ENCODE results near the gene METTL13. TPM values are rescaled to one million over a fixed set of nuclear protein-coding genes. Genes with fewer than 3 reads are reported as not detected.
A peak's percentile ranks its signal among the peaks of the same experiment; 100 is the strongest.
"Not testable (repeated sequence)": the region's sequence is repeated elsewhere in the genome, so short reads cannot be mapped to it uniquely, and the experiment has no call there.

METTL13 gene
- total and polyA plus RNA-seq, 4 experiments from 2014 or later: 27.7 to 36.7 (median 34.1) TPM

- peak overlapping the region in 4 of 7 donors; percentile 26 to 87 (median 39) for H3K27ac Mint-ChIP-seq
- intact Hi-C loops (cut with micrococcal nuclease): loop anchor here (1.0 kb wide), 1 partner anchor 12 kb away; the partner anchor contains the start of gene METTL13
- peaks cover 3 to 18% (median 15%) of the 10 kb centered on the region in 4 donors for H3K4me1 Mint-ChIP-seq
- DNase-seq: no peak
- no peak overlapping the region for H3K4me3 ChIP-seq (ENCODE audit: low read length in 2 of 2)
- H3K36me3 ChIP-seq (ENCODE audit: insufficient read depth, low read length): peaks cover 68% of the 10 kb centered on the region
- H3K27me3 Mint-ChIP-seq: no peaks in the 10 kb centered on the region
- H3K27ac ChIP-seq (ENCODE audit: low read depth, low read length): no peak overlapping the region
- no peaks in the 10 kb centered on the region for H3K9me3 Mint-ChIP-seq
- ChIA-PET CTCF (ENCODE audit: partially characterized antibody) (no interaction called here), POLR2A (ENCODE audit: partially characterized antibody) (interaction anchor here (0.7 kb wide), 1 partner anchor 51 kb away, joined by 3 read pairs; no protein-coding TSS in a partner anchor)
- no peak overlapping the region for H3K4me3 Mint-ChIP-seq
- peaks cover 73 to 92% of the 10 kb centered on the region in 2 donors for H3K36me3 Mint-ChIP-seq
- no peaks in the 10 kb centered on the region for H3K4me1 ChIP-seq (ENCODE audit: insufficient read depth, low read length)
- H3K27me3 ChIP-seq (ENCODE audit: insufficient read depth, low read length): no peaks in the 10 kb centered on the region
- no peaks in the 10 kb centered on the region for H3K9me3 ChIP-seq (ENCODE audit: control insufficient read depth in 1 of 2, low read length in 2 of 2)
Observed at GRCh38 chr1:171793636-171794035, 12.2 kb downstream of the METTL13 start.

DNA sequence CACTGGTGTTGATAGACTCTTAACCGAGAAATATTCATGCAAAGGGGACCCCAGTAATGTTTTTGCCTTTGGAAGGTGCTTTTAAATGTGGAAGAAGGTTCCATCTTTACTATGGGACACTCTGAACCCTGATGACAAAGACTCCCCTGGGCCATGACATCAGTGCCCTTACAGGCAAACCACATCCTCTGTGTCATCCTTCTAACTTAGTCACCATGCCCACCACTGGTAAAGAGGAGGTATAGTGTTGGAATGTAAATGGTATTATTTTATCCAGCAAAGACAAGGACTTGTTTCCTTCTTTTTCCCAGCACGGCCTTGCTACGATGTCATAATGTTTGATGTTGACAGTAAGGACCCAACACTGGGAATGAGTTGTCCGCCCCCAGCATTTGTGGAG lies 12.6 kb downstream of the METTL13 start:
- no peaks in the 10 kb centered on the region for H3K9me3 Mint-ChIP-seq
- no peak overlapping the region for H3K4me3 ChIP-seq (ENCODE audit: low read length in 2 of 2)
- peak in 2 of 5 donors; percentile 14 to 51 for DNase-seq
- ChIA-PET CTCF (ENCODE audit: partially characterized antibody) (no interaction called here), POLR2A (ENCODE audit: partially characterized antibody) (interaction anchor here (0.6 kb wide), 1 partner anchor 656 kb away, joined by 4 read pairs; no protein-coding TSS in a partner anchor)
- H3K27ac ChIP-seq (ENCODE audit: low read depth, low read length): no peak overlapping the region
- no peaks in the 10 kb centered on the region for H3K27me3 Mint-ChIP-seq
- no peaks in the 10 kb centered on the region for H3K9me3 ChIP-seq (ENCODE audit: control insufficient read depth in 1 of 2, low read length in 2 of 2)
- no peak overlapping the region for H3K4me3 Mint-ChIP-seq
- no peaks in the 10 kb centered on the region for H3K27me3 ChIP-seq (ENCODE audit: insufficient read depth, low read length)
- H3K4me1 Mint-ChIP-seq: peaks cover 3 to 16% (median 14%) of the 10 kb centered on the region in 4 donors
- peaks cover 70 to 91% of the 10 kb centered on the region in 2 donors for H3K36me3 Mint-ChIP-seq
- no peaks in the 10 kb centered on the region for H3K4me1 ChIP-seq (ENCODE audit: insufficient read depth, low read length)
- intact Hi-C loops (cut with micrococcal nuclease): loop anchor here (1.0 kb wide), 1 partner anchor 13 kb away; the partner anchor contains the start of gene METTL13
- H3K36me3 ChIP-seq (ENCODE audit: insufficient read depth, low read length): peaks cover 64% of the 10 kb centered on the region
- peak overlapping the region in 6 of 7 donors; percentile 10 to 87 (median 39) for H3K27ac Mint-ChIP-seq

- Histone ChIP-seq H3K27me3 (ENCODE audit: insufficient read depth, low read length) (no peaks in the 10 kb centered on the region), H3K9me3 (ENCODE audit: control insufficient read depth in 1 of 2, low read length in 2 of 2) (no peaks in the 10 kb centered on the region), H3K36me3 (ENCODE audit: insufficient read depth, low read length) (peaks cover 46% of the 10 kb centered on the region), H3K4me1 (ENCODE audit: insufficient read depth, low read length) (no peaks in the 10 kb centered on the region), H3K27ac (ENCODE audit: low read depth, low read length) (no peak overlapping the region), H3K4me3 (ENCODE audit: low read length in 2 of 2) (no peak overlapping the region)
- intact Hi-C loops (cut with micrococcal nuclease): no loop called here
- H3K9me3 Mint-ChIP-seq: no peaks in the 10 kb centered on the region
- H3K4me1 Mint-ChIP-seq: peaks cover 1 to 12% (median 9%) of the 10 kb centered on the region in 4 donors
- no peaks in the 10 kb centered on the region for H3K27me3 Mint-ChIP-seq
- CTCF ChIA-PET (ENCODE audit: partially characterized antibody): interaction anchor here (1.6 kb wide), 1 partner anchor 189 kb away, joined by 4 read pairs; no protein-coding TSS in a partner anchor
- H3K36me3 Mint-ChIP-seq: peaks cover 55 to 71% of the 10 kb centered on the region in 2 donors
- H3K4me3 Mint-ChIP-seq: no peak overlapping the region
- POLR2A ChIA-PET (ENCODE audit: partially characterized antibody): no interaction called here
- no peak for DNase-seq
- H3K27ac Mint-ChIP-seq: peak overlapping the region in 2 of 7 donors; percentile 6 to 9
Observed at GRCh38 chr1:171796592-171796991, 15.1 kb downstream of the METTL13 start.

DNA sequence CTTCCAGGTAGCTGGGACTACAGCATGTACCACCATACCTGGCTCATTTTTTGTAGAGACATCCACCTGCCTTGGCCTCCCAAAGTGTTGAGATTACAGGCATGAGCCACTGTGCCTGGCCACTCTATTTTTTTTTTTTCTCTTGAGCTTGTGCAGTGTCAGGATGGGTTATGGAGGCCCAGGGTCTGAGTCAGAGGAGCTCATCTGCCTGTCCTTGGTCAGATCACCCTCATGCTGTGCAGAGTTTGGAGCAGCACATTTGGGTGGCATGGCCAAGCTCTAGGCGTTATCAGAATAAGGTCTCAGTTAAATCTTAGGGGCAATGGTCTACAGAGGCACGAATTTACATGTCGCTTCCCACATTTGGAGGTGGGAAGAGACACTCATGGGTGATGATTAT lies 16.9 kb downstream of the METTL13 start:
- H3K4me3 ChIP-seq (ENCODE audit: low read length in 2 of 2): no peak overlapping the region
- peaks cover 29% of the 10 kb centered on the region for H3K36me3 ChIP-seq (ENCODE audit: insufficient read depth, low read length)
- CTCF ChIA-PET (ENCODE audit: partially characterized antibody): interaction anchor here (0.7 to 8.3 kb wide), 4 partner anchors 82 to 601 kb away, joined by 3 to 162 read pairs (median 19); no protein-coding TSS in a partner anchor
- peaks cover 1 to 12% (median 9%) of the 10 kb centered on the region in 4 donors for H3K4me1 Mint-ChIP-seq
- no peak overlapping the region for H3K4me3 Mint-ChIP-seq
- peak overlapping the region in 2 of 7 donors; percentile 25 to 29 for H3K27ac Mint-ChIP-seq
- intact Hi-C loops (cut with micrococcal nuclease): no loop called here
- H3K9me3 Mint-ChIP-seq: no peaks in the 10 kb centered on the region
- DNase-seq: no peak
- no peaks in the 10 kb centered on the region for H3K4me1 ChIP-seq (ENCODE audit: insufficient read depth, low read length)
- POLR2A ChIA-PET (ENCODE audit: partially characterized antibody): no interaction called here
- H3K27me3 Mint-ChIP-seq: no peaks in the 10 kb centered on the region
- no peak overlapping the region for H3K27ac ChIP-seq (ENCODE audit: low read depth, low read length)
- H3K9me3 ChIP-seq (ENCODE audit: control insufficient read depth in 1 of 2, low read length in 2 of 2): no peaks in the 10 kb centered on the region
- H3K36me3 Mint-ChIP-seq: peaks cover 46 to 53% of the 10 kb centered on the region in 2 donors
- H3K27me3 ChIP-seq (ENCODE audit: insufficient read depth, low read length): no peaks in the 10 kb centered on the region

DNA sequence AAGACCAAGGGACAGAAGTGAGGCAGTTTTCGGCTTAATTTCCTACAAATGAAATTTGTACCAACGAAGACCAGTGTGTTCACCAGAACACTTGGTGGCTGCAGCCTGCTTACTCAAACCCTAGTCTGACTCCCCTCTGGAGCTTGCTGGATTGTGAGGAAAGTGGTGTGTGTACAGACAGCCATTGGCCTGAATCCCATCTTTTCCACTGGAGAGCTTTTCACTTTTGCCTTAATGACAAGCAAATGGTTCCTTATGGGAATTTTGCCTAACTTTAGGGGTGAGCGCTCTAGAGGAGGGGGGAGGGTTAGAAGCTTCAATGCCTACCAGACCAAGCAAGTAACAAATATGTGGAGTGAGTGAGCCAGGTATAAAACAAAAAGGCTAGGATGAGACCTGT lies 17.3 kb downstream of the METTL13 start:
- Histone ChIP-seq H3K4me1 (ENCODE audit: insufficient read depth, low read length) (no peaks in the 10 kb centered on the region), H3K4me3 (ENCODE audit: low read length in 2 of 2) (no peak overlapping the region), H3K36me3 (ENCODE audit: insufficient read depth, low read length) (peaks cover 29% of the 10 kb centered on the region), H3K27me3 (ENCODE audit: insufficient read depth, low read length) (no peaks in the 10 kb centered on the region), H3K27ac (ENCODE audit: low read depth, low read length) (no peak overlapping the region), H3K9me3 (ENCODE audit: control insufficient read depth in 1 of 2, low read length in 2 of 2) (no peaks in the 10 kb centered on the region)
- Mint-ChIP-seq H3K9me3 (no peaks in the 10 kb centered on the region), H3K4me1 (peaks cover 1 to 11% (median 7%) of the 10 kb centered on the region in 4 donors), H3K27ac (peak overlapping the region in 1 of 7 donors; percentile 25), H3K36me3 (peaks cover 42 to 51% of the 10 kb centered on the region in 2 donors), H3K4me3 (no peak overlapping the region), H3K27me3 (no peaks in the 10 kb centered on the region)
- ChIA-PET CTCF (ENCODE audit: partially characterized antibody) (interaction anchor here (0.6 to 8.3 kb wide), 5 partner anchors 83 to 1937 kb away, joined by 3 to 162 read pairs (median 6); no protein-coding TSS in a partner anchor), POLR2A (ENCODE audit: partially characterized antibody) (no interaction called here)
- intact Hi-C loops (cut with micrococcal nuclease): no loop called here
- DNase-seq: no peak

DNA sequence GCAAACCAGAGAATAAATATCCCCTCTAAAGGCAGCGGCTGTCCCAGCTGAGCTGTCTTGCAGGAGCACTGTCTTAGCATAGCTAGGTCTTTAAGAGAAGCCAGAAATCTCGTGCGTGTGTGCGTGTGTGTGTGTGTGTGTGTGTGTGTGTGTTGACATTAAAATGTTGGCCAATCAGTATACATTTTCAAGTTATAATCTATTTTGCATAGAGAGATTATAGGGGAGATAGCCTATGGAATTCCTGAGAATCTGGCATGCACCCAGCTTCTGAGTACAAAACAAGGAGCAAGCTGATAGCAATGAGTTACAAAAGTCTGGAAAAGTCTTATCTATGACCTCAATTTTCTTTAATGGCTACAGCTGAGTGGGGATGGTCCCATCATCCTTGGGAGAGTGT lies 17.7 kb downstream of the METTL13 start:
- POLR2A ChIA-PET (ENCODE audit: partially characterized antibody): interaction anchor here (2.8 kb wide), 1 partner anchor 57 kb away, joined by 19 read pairs; the partner anchor contains the start of gene VAMP4
- Mint-ChIP-seq H3K4me1 (peaks cover 1 to 7% (median 3%) of the 10 kb centered on the region in 4 donors), H3K9me3 (no peaks in the 10 kb centered on the region), H3K27me3 (no peaks in the 10 kb centered on the region), H3K36me3 (peaks cover 38 to 47% of the 10 kb centered on the region in 2 donors), H3K27ac (peak overlapping the region in 1 of 7 donors; percentile 10), H3K4me3 (no peak overlapping the region)
- DNase-seq: no peak
- CTCF ChIA-PET (ENCODE audit: partially characterized antibody): interaction anchor here (0.6 to 8.3 kb wide), 7 partner anchors 13 to 1936 kb away, joined by 3 to 162 read pairs (median 10); partner anchors contain the start of gene PIGC
- H3K4me3 ChIP-seq (ENCODE audit: low read length in 2 of 2): no peak overlapping the region
- peaks cover 29% of the 10 kb centered on the region for H3K36me3 ChIP-seq (ENCODE audit: insufficient read depth, low read length)
- no peak overlapping the region for H3K27ac ChIP-seq (ENCODE audit: low read depth, low read length)
- intact Hi-C loops (cut with micrococcal nuclease): no loop called here
- H3K4me1 ChIP-seq (ENCODE audit: insufficient read depth, low read length): no peaks in the 10 kb centered on the region
- no peaks in the 10 kb centered on the region for H3K27me3 ChIP-seq (ENCODE audit: insufficient read depth, low read length)
- H3K9me3 ChIP-seq (ENCODE audit: control insufficient read depth in 1 of 2, low read length in 2 of 2): no peaks in the 10 kb centered on the region

DNA sequence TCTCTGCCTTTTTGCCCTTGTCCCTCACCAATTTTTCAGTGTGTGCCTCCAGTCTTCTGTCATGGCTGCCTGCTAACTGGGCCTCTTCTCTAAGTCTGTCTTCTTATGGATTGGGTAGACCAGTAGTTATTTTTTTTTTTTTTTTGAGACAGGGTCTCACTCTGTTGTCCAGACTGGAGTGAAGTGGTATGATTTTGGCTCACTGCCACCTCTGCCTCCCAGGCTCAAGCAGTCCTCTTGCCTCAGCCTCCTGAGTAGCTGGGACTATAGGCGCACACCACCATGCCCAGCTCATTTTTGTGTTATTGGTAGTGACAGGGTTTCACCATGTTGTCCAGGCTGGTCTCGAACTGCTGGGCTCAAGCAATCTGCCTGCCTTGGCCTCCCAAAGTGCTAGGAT lies 18.2 kb downstream of the METTL13 start:
- H3K4me3 ChIP-seq (ENCODE audit: low read length in 2 of 2); H3K9me3 ChIP-seq (ENCODE audit: control insufficient read depth in 1 of 2, low read length in 2 of 2); H3K27ac ChIP-seq (ENCODE audit: low read depth, low read length); H3K9me3 Mint-ChIP-seq; H3K4me1 ChIP-seq (ENCODE audit: insufficient read depth, low read length); H3K4me3 Mint-ChIP-seq; H3K27me3 ChIP-seq (ENCODE audit: insufficient read depth, low read length); H3K27me3 Mint-ChIP-seq; H3K4me1 Mint-ChIP-seq; DNase-seq: not testable (repeated sequence)
- POLR2A ChIA-PET (ENCODE audit: partially characterized antibody): interaction anchor here (2.8 kb wide), 1 partner anchor 58 kb away, joined by 19 read pairs; the partner anchor contains the start of gene VAMP4
- H3K36me3 ChIP-seq (ENCODE audit: insufficient read depth, low read length): peaks cover 29% of the 10 kb centered on the region
- CTCF ChIA-PET (ENCODE audit: partially characterized antibody): interaction anchor here (1.0 to 8.3 kb wide), 15 partner anchors 9 to 643 kb away, joined by 3 to 162 read pairs (median 6); partner anchors contain the start of genes DNM3 and PIGC
- H3K27ac Mint-ChIP-seq: peak overlapping the region in 4 of 7 donors; percentile 13 to 54 (median 22)
- H3K36me3 Mint-ChIP-seq: peaks cover 33 to 42% of the 10 kb centered on the region in 2 donors
- intact Hi-C loops (cut with micrococcal nuclease): loop anchor here (5.0 kb wide), 1 partner anchor 152 kb away; no protein-coding TSS in a partner anchor

Data from CD4-positive, alpha-beta memory T cell (primary cell).